Epithelial cell of esophagus (primary cell): Measurements from ENCODE around the gene BRD1.

Experiments used
- DNase-seq: peaks from one replicate; pipeline ENCODE4 v3.0.0; 2010; ENCODE audit warnings: low read depth
- H3K4me3 ChIP-seq: 2 replicates; pipeline ENCODE4 v1.5.1; 2011; ENCODE audit warnings: mild to moderate bottlenecking, low read length, control low read depth
- CTCF ChIP-seq: IDR thresholded peaks from 2 replicates; pipeline ENCODE4 v1.5.1; 2011; ENCODE audit warnings: low read depth, mild to moderate bottlenecking, low read length, control low read depth, inconsistent platforms; ENCODE audit not compliant: insufficient read depth; ENCODE audit errors: missing control alignments

BRD1 gene

DNA sequence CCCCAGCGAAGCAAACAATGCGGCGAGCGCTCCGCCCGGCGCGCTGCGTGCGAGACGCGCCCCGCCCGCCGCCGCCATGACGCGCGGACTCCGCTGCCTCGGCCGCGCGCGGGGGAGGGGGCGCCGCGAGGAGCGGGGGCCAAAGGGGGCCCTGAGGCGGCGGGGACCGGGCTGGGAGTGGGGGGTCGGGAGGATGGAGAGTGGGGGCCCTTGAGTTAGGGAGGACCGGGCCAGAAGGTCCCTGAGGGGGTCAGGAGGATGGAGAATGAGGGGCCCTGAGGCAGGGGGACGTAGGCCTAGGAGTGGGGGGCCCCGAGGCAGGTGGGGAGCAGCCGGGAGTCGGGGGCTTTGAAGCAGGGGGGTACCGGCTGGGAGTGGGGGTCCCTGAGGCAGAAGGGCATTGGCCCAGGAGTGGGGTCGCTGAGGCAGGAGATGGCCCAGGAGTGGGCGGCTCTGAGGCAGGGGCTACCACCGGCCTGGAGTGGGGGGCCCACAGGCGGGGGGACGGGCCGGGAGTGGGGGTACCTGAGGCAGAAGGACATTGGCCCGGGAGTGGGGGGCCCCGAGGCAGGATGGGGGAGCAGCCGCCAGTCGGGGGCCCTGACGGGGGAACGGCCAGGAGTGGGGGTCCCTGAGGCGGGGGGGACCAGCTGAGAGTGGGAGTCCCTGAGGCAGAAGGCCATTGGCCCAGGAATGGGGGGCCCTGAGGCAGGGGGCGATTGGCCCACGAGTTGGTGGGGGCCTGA is at the start of gene BRD1:
Gene BRD1, minus strand, starts transcription at position 21 of the 746 bp plus-strand sequence. CDS start 3,556 bp downstream, outside the sequence.
- H3K4me3 ChIP-seq = peak within 1 kb of the TSS; percentile 77
- TF ChIP-seq CTCF = no peak
- peak; percentile 71 for DNase-seq

GRCh38 chr22:49873228-49873940 is 45.7 kb upstream of the BRD1 start:
- TF ChIP-seq CTCF = no peak
- no peak for DNase-seq
- no peak overlapping the region for H3K4me3 ChIP-seq

DNA sequence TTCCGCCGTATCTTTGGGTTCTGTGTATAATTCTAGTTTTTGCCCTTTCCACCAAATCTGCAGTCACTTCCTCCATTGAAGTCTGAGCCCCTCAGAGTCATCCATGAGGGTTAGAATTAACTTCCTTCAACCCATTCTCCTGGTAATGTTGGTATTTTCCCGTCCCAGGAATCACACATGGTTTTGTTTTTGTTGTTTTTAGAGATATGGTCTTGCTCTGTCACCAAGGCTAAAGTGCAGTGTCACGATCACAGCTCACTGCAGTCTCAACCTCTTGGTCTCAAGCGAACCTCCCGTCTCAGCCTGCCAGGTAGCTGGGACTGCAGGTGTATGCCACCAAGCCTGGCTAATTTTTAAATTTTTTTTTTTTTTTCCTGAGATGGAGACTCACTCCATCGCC is 44.7 kb upstream of the BRD1 start:
- DNase-seq = no peak
- no peak for TF ChIP-seq CTCF
- no peak overlapping the region for H3K4me3 ChIP-seq

DNA sequence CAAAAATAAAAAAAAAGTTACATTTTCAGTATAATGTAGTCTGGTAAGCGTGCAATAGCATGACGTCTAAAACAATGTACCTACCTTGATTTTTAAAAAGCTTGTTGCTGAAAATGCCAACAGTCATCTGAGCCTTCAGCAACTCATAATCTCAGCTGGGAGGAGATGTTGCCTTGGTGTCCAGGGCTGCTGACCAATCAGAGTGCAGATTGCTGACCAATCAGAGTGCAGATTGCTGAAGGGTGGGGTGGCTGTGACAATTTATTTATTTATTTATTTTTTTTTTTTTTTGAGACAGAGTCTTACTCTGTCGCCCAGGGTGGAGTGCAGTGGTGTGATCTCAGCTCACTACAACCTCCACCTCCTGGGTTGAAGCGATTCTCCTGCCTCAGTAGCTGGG is 43.8 kb upstream of the BRD1 start:
- no peak for TF ChIP-seq CTCF
- no peak overlapping the region for H3K4me3 ChIP-seq
- DNase-seq = no peak

DNA sequence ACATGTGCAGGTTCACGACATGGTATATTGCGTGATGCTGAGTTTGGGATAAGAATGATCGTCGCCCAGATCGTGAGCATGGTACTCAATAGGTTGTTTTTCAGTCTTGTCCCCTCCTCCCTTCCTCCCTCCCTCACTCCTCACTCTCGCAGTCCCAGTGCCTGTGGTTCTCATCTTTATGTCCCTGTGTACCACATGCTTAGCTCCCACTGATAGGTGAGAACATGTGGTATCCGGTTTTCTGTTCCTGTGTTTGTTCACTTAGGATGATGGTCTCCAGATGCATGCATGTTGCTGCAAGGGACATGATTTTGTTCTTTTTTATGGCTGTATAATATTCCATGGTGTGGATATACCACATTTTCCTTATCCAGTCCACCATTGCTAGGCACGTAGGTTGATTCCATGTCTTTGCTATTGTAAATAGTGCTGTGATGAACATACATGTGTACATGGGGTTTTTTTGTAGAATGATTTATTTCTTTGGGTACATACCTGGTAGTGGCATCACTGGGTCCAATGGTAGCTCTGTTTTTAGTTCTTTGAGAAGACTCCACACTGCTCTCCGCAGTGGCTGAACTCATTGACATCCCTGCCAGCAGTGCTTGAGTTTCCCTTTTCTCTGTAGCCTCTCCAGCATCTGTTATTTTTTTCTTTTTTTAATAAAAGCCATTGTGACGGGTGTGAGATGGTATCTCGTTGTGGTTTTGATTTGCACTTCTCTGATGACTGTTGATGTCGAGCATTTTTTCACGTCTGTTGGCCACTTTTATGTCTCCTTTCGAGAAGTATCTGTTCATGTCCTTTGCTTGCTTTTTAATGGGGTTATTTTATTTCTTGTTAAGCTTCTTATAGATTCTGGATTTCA is 42.4 kb upstream of the BRD1 start:
- no peak for TF ChIP-seq CTCF
- H3K4me3 ChIP-seq = no peak overlapping the region
- no peak for DNase-seq

DNA sequence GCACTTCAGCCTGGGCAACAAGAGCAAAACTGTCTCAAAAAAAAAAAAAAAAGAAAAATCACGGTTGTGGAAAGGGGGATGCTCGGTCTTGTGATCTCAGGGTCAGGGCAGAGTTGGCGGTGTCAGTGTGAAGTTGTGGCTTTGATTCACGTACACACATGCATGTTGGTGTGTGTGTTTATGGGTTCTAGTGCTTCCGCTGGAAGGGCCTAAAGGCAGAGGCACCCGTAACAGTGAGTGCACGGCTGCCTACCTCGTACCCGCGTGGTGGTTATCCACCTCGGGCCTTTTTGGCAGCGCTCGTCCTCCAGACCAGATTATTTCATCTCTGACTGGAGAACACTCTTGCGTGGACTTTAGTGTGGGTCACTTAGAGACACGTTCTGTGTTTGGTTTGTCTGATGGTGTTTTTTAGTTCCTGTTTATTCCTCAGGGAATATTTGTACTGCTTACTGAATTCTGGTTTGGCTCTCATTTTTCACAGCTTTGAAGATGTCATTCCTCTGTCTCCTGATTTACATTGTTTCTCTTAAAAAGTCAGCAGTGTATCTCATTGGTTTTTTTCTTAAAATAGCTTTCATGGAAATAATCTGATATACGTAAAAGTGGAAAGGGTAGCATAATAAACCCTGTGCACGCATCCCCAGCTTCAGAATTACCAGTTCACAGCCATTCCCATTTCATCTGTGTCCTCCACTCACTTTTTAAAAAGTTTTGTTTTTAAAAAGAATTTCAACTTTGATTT is 41.6 kb upstream of the BRD1 start:
- H3K4me3 ChIP-seq = no peak overlapping the region
- TF ChIP-seq CTCF = no peak
- DNase-seq = no peak
